ENCODE measurements around the gene TMEM95.

TMEM95 gene

DNA sequence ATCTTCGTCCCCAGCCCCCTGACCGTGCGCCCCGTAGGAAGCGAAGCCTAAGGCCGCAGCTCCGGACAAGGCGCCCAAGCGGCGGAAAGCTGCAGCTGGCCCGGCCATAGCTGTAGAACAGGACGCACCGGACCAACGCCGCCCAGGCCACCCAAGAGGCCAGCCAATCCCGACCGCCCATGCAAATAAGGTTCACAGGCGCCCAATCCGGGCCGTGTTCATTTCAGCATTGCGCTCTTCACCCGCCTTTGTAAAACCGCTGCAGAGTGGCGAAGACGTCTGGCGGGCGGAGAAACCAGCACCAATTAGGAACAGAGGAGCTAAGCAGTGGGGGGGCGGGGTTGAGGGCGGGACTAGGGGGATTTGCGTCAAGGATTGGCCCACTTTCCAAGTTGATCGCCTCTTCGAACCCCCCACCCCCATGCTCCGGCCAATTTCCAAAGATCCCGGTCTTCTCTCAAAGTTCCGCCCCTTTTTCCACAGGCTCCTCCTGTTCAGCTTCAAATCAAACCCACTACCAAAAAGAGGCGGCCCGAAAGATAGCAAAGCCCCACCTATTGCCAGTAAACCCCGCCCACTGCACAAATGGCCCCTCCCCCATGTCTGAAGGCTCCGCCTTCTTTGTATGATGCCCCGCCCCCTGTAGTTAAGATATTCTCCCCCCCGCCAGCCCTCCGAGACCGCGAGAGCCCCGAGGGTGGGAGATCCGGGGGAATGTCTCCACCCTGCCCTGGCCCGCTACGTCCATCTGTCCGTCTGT is 49.2 kb downstream of the TMEM95 start, which contains the start of gene TMEM256:
TSS of gene TMEM256 (minus strand) at position 121 of the 760 bp plus-strand sequence. CDS start at position 108, 13 bp downstream.
- peak; percentile 99 for DNase-seq (ENCODE audit: low read depth, low spot score)

DNA sequence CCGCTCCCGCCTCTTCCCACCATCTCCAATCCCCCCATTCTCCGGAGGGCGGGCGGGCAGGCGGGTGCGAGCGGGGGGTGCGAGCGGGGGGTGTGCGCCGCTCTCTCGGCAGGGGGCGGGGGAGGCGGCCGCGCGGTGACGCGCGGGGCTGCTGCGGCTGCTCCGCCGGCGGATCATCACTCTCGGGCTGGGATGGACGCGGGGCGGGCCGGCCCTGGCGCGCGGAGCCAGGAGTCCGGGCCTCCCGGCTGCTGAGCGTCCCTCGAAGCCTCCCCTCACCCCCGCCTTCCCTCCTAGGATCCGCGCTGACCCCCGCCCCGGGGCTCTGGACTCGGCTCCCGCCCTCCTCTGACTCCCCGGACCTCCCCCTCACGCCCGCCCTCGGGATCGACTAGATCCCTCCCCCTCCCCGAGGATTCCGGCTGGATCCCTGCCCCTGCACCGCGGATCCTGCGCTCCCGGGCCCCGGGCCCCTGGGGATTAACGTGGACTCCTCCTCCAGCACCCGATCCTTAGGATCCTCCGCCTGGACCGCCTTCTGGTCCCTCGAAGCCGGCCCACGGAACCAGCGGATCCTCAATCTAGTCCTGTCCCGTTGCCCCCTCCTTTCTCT is 49.9 kb downstream of the TMEM95 start:
- DNase-seq (ENCODE audit: low read depth, low spot score) = no peak

DNA sequence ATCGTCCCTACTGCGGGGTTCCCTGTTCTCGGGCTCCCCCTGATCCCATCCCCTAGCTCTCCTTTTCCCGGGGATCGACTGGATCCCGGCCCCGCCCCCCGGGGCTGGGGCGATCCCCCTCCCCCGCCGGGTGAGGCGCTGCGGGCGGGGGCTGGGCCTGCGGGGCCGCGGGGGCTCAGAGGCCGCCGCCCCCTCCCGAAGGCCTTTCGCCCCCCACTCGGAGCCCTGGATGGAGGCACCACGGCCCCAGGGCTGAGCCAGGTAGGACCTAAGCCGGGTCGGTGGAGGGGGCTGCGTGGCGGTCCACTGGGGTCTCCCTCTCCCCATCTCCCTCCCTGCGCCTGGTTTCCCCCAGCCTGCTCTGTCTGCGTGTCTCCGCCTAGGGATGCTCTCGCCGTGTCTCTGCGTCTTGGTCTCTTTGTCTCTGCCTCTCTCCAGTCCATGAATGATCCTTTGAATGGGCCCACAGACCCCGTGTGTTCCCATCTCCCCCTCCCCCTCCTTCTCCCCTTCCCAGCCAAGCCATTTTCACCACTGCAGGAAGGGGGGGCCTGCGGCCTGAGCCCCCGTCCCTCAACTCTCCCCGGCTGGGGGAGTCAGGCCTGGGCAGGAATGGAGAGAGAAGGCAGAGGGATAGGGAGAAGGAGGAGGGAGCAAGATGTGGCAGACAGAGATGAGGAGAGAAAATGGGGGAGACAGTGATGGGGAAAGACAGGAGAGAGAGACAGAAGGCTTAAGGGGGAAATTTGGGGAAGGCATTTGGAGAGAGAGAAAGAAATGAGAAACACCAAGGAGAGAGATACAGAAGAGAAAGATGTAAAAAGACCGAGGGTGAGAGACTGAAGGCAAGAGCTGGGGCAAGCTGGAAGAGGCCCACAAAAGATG is 50.6 kb downstream of the TMEM95 start:
- DNase-seq (ENCODE audit: low read depth, low spot score) = no peak

DNA sequence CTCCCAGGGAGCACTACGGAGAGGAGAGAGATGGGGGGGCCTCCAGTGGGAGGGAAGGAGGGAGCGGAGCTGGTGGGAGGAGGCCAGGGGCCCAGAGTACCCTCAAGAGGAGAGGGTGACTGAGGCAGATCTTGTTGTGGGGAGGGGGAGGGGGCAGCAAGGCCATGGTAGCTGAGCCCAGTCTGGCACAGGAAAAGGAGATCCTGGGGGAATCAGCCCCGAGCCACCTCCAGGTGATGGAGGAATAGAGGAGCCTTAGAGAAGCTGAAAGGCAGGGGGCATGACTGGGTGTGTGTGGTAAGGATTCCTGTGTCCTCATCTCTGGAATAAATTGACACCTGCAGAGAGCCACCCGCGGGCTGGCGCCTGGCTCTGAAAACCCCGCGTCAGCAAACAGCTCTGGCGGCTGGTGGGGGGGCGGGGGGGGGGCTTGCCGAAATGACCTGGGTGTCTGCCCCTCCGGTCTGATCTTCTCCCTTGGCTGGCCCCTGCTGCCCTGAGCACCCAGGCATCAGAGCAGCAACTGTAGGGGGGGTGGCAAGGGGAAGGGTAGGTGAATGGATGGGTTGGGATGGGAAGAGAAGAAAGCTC is 51.4 kb downstream of the TMEM95 start:
- DNase-seq (ENCODE audit: low read depth, low spot score) = no peak

Measured in smooth muscle cell of the brain vasculature (primary cell).